HG03469 (cell line): ENCODE data around the gene MGAT5.

Source experiments
- ATAC-seq: cut with Tn5 transposase; IDR thresholded peaks from one replicate; pipeline ENCODE4 v1.9.1; 2021; ENCODE audit warnings: mild to moderate bottlenecking, moderate library complexity, moderate number of reproducible peaks; ENCODE audit not compliant: unreplicated experiment

The MGAT5 gene

GRCh38 chr2:134411828-134412638 is 158.2 kb downstream of the MGAT5 start:
- peak; percentile 93 for ATAC-seq

- ATAC-seq: no peak
Measured at GRCh38 chr2:134412639-134412999, 158.7 kb downstream of the MGAT5 start.

- no peak for ATAC-seq
Measured at GRCh38 chr2:134413430-134413829, 159.6 kb downstream of the MGAT5 start.

GRCh38 chr2:134413912-134414311 is 160.0 kb downstream of the MGAT5 start:
- no peak for ATAC-seq

GRCh38 chr2:134416018-134416417 is 162.1 kb downstream of the MGAT5 start:
- ATAC-seq: no peak

GRCh38 chr2:134416637-134417036 is 162.8 kb downstream of the MGAT5 start:
- no peak for ATAC-seq

GRCh38 chr2:134417968-134418582 is 164.2 kb downstream of the MGAT5 start:
- ATAC-seq: no peak

- ATAC-seq: no peak
Measured at GRCh38 chr2:134420259-134420658, 166.4 kb downstream of the MGAT5 start.

- no peak for ATAC-seq
Measured at GRCh38 chr2:134420920-134421319, 167.0 kb downstream of the MGAT5 start.

GRCh38 chr2:134421556-134422328 is 167.9 kb downstream of the MGAT5 start:
- ATAC-seq: no peak

- no peak for ATAC-seq
Measured at GRCh38 chr2:134425724-134426496, 172.0 kb downstream of the MGAT5 start.

GRCh38 chr2:134426721-134427120 is 172.8 kb downstream of the MGAT5 start:
- no peak for ATAC-seq

GRCh38 chr2:134429886-134430285 is 176.0 kb downstream of the MGAT5 start:
- no peak for ATAC-seq

- no peak for ATAC-seq
Measured at GRCh38 chr2:134431838-134432434, 178.1 kb downstream of the MGAT5 start.

- no peak for ATAC-seq
Measured at GRCh38 chr2:134432435-134432883, 178.6 kb downstream of the MGAT5 start.

- ATAC-seq: no peak
Measured at GRCh38 chr2:134433469-134433868, 179.6 kb downstream of the MGAT5 start.

- ATAC-seq: no peak
Measured at GRCh38 chr2:134433979-134434378, 180.1 kb downstream of the MGAT5 start.

GRCh38 chr2:134435505-134435904 is 181.6 kb downstream of the MGAT5 start:
- ATAC-seq: no peak

GRCh38 chr2:134435936-134436335 is 182.1 kb downstream of the MGAT5 start:
- ATAC-seq: no peak

- no peak for ATAC-seq
Measured at GRCh38 chr2:134436706-134437105, 182.8 kb downstream of the MGAT5 start.
